Measurements from ENCODE around the gene UXT. TPM values are rescaled to one million over a fixed set of nuclear protein-coding genes. Genes with fewer than 3 reads are reported as not detected.
A peak's percentile ranks its signal among the peaks of the same experiment; 100 is the strongest.
"Not testable (repeated sequence)": the region's sequence is repeated elsewhere in the genome, so short reads cannot be mapped to it uniquely, and the experiment has no call there.

The UXT gene
- polyA plus RNA-seq (ENCODE audit: insufficient read length) = 76.5 TPM

DNA sequence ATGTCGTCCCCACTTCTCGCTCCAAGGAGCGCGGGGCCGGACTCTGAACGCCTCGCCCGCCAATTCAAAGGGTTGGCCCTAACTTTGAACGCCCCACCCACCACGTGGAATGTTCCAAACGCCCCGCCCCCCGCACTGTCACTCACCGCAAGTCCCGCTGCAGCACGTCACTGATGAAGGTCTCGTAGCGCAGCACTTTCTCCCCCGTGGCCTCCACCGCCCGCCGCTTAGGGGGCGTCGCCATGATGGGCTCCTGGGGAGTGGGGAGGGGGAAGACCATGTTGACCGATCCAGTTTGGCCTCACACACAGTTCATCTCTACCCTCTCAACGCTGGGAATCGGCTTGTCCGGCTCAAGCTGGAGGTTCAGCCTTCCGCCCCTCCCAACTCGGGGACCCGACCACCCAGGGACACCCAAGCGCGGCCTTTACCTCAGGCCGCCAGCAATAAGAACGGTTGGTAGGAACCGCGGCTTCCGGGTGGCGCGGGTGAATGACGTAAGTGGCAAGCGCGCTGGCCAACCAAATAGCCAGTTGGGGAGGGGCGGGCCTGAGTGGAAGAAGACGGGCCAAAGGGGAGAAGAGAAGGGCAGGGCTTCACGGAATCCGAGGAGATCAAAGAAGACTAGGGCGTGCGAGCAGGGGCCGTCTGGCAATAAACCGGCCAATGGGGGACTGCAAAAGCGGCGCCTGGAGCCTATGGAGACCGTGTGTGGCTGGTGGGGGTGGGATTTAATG, at the start of gene UXT:
Gene UXT, minus strand, starts transcription at position 497 of the 737 bp plus-strand sequence. Its CDS starts 253 bp downstream, at position 244.
- peak; percentile 88 for DNase-seq

- no peak for DNase-seq
Measured at GRCh38 chrX:47707031-47707780, 48.2 kb upstream of the UXT start.

- DNase-seq = no peak
Measured at GRCh38 chrX:47706575-47706974, 47.6 kb upstream of the UXT start.

DNA sequence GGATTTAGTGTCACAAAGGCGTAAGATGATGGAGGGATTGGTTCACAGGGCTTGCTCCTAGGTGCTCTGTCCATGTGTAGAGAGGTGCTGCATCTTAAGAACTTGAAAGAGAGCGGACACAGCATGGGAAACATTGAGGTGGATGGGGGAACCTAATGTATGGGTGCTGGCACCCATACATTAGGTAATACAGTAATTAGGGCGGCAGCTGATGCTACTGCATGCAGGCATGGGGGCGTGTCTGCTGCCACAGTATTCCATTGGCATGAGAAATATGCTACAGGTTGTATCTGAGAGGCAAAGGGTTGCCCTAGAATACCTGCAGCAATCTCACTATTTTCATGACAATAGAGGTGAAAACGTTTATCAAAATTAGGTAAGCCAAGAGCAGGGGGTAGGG, 45.8 kb upstream of the UXT start:
- no peak for DNase-seq

- DNase-seq = no peak
Measured at GRCh38 chrX:47697181-47697580, 38.2 kb upstream of the UXT start.

DNA sequence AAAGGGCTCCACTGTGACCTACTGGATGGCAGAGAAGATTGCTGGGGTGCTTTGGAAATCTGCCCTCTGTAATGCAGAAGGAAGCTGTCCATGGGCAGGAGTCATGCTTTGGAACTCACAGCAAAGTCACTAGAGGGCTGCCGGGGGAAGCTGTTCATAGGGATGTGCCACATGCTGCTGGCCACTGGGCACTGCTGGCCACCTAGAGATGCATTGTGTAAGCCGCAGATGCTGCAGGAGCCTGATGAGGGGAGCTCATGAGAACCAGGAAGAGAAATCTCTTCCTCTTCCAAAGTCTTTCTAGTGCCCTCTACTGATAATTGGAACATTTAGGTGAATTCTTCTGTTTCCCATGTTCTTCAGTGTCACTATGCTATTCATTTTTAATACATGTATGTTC, 31.2 kb upstream of the UXT start:
- no peak for DNase-seq

DNA sequence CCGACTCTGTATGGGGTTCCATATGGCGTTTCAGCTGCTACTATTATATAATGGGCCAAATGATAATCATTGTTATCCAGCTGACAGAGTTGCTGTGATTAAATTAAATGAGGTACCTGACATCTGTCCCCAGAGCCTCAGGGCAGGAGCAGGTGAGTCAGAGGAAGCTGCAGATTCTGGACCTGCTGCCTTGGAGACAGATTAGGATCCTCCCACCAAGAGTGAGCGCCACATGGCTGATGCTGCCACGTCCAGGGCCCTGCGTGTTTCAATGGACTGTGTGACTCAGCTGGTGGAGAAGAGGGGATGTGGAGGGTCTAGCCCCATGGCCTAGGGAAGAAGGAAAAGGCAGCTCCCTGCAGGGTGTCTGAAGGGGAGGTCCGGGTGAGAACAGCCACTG, 28.3 kb upstream of the UXT start:
- DNase-seq = no peak

DNA sequence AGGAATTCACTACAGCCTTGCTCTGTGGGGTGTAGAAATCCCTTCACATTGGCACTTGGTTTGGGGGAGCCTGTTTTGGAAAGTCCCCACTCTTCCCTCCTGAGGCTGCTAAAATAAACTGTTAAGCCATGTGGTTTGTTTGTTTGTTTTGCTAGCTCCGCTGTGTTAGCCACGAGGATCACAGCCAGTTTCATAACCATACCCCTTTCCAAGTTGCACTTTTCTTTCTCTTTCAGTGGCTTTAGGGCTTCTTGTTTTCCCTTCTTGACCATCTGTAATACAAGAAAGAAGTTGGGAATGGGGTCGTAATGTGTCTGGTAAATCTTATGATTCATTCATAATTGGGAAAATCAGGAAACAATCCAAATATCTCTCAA, 24.8 kb upstream of the UXT start:
- DNase-seq = no peak

- no peak for DNase-seq
Measured at GRCh38 chrX:47683184-47683828, 24.3 kb upstream of the UXT start.

DNA sequence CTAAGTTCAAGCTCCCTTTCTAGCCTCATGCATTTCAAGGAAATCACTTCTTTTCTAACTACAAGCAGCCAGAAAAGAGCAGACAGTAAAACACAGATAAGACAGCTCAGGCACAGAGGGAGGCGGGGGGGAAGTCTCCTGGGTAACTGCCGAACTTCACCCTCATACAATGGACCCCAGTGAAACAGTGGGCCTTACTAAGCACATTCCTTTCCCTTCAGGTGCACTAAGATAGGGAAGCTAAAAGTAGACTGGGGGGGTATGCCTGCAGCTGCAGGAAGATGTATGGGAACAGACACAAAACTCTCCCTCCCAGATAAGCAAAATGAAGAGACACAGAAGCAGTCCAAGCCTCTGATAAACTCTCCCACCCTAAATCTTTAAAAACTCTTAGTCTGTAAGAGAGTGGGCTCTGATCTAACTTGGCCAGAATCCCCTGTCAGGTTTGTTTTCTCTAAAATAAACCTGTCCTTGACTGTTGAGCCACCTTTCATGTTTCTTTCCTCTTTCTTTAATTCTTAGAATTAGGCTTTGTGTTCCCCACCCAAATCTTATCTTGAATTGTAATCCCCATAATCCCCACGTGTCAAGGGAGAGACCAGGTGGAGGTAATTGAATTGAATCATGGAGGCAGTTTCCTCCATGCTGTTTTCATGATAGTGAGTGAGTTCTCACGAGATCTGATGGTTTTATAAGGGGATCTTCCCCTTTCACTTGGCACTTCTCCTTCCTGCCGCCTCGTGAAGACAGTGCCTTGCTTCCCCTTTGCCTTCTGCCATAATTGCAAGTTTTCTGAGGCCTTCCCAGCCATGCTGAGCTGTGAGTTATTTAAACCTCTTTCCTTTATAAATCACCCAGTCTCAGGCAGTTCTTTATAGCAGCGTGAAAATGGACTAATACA, 17.2 kb upstream of the UXT start:
- not testable (repeated sequence) for DNase-seq

DNA sequence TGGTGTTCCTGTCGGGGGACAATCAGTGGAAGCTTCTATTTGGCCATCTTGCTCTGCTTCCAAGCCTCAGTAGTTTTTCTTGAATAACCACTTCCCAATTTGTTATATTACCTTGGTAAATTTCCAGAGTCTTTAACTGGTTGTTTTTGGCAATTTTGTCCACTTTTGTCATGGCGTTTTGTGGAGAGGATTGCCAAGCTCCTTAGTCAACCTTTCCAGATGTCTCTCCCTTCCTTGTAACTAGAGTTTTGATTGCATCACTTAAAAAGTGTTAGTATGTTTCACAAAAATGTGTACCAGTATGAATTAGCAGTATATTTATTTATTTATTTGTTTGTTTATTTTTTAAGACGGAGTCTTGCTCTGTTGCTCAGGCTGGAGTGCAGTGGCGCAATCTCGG, 15.8 kb upstream of the UXT start:
- DNase-seq = no peak

GRCh38 chrX:47665797-47666196, 6.8 kb upstream of the UXT start:
- not testable (repeated sequence) for DNase-seq

- DNase-seq = no peak
Measured at GRCh38 chrX:47664737-47665136, 5.8 kb upstream of the UXT start.

GRCh38 chrX:47662144-47662657, 3.2 kb upstream of the UXT start:
- DNase-seq = no peak

DNA sequence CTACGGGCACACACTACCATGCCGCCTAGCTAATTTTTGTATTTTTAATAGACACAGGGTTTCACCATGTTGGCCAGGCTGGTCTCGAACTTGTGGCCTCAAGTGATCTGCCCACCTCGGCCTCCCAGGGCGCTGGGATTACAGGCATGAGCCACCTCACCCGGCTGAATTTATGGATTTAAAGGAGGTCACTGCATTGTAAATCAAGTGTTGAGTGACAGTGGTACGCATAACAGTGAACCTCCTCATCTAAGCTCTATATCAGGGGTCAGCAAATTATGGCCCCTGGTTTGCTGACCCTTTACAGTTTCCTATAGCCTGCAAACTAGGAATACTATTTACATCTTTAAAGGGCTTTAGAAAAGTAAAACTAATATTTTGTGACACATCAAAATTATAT, 2.6 kb upstream of the UXT start:
- DNase-seq = no peak

- no peak for DNase-seq
Measured at GRCh38 chrX:47659421-47659726, 394 bp upstream of the UXT start.

GRCh38 chrX:47658301-47658683, 688 bp downstream of the UXT start:
- DNase-seq = no peak

- DNase-seq = no peak
Measured at GRCh38 chrX:47651043-47651905, 7.7 kb downstream of the UXT start.

GRCh38 chrX:47650164-47651042, 8.6 kb downstream of the UXT start, which contains the start of gene ELK1:
ELK1 (minus strand) TSS chrX:47650563; CDS start chrX:47641441, 9,122 bp downstream.
- DNase-seq = peak; percentile 94

DNA sequence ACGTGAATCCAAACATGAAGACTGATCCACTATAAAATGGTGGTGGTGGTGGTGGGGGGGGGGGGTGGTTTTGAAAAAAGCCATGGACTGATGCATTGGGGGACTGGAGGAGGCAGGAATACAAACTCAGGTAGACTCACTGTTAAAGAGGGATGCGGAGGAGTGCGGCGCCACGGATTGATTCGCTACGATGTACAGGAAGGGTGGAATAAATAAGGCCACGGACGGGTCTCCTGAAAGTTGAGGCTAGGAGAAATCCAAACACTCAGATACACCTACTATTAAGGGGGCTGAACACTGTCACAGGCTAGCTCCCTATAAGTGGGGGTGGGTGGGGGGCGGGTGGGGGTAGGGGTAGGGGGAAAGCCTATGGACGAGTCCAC, 9.2 kb downstream of the UXT start:
- no peak for DNase-seq

All from hindlimb muscle (tissue), 1 donor.